Stimulated activated CD4-positive, alpha-beta T cell treated with anti-CD3 and anti-CD28 coated beads, Interleukin-15, amount 100 ng/mL, for 1 hour (primary cell): ENCODE measurements around the gene CCNB3.

Experiments
- DNase-seq, 2 donors: peaks; one replicate each; pipeline ENCODE4 v3.0.0-alpha.2; 2020; ENCODE audit warnings: low read depth in 1 of 2, low spot score in 1 of 2

The CCNB3 gene

DNA sequence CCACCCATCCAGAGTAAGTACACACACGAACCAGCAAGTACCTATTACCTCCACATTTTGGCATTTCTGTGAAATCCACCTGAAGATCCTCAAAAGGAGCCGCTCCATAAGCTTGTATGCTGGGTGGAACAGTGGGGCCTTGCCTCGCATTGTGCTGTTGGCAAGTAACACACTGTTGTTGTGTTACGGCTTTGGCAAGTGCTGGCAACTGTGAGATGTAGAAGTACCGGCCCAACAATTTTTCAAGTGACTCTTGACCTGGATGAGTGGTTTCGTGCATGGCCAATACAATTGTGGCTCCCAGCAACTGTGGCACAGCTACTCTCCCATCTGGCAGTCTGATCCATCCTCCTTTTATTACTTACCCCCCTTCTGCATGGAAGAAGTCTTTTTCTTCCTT, 128.7 kb downstream of the CCNB3 start:
- DNase-seq: no peak

DNA sequence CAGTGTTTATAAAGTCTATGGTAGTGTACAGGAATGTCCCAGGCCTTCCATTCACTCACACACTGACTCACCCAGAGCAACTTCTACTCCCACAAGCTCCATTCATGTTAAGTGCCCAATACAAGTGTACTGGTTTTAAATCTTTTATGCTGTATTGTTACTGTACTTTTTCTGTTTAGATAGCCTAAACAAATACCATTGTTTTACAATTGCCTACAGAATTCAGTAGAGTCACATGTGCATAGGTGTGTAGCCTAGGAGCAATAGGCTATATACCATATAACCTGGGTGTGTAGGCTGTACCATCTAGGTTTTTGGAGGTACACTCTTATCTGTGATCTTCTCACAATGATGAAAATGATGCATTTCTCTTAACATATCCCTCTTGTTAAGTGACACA, 139.4 kb downstream of the CCNB3 start:
- no peak for DNase-seq

DNA sequence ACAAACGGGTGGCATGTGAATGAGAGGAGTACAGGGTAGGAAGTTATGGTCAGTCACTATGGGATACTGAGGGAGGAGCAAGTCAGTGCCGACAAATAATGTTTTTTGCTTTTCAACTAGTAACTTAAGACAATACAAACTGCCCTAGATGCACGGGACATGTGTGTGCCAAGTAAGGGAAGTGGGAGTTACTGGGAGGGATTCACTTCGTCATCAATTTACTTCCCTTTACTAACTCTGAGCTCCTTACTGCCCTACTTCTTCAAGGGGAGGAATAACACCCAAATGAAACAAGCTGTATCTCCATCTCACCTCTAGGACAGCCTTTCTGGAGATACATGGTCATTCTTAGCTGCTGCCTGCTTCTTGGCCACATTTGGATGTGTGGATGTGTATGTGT, 168.4 kb downstream of the CCNB3 start:
- no peak for DNase-seq

DNA sequence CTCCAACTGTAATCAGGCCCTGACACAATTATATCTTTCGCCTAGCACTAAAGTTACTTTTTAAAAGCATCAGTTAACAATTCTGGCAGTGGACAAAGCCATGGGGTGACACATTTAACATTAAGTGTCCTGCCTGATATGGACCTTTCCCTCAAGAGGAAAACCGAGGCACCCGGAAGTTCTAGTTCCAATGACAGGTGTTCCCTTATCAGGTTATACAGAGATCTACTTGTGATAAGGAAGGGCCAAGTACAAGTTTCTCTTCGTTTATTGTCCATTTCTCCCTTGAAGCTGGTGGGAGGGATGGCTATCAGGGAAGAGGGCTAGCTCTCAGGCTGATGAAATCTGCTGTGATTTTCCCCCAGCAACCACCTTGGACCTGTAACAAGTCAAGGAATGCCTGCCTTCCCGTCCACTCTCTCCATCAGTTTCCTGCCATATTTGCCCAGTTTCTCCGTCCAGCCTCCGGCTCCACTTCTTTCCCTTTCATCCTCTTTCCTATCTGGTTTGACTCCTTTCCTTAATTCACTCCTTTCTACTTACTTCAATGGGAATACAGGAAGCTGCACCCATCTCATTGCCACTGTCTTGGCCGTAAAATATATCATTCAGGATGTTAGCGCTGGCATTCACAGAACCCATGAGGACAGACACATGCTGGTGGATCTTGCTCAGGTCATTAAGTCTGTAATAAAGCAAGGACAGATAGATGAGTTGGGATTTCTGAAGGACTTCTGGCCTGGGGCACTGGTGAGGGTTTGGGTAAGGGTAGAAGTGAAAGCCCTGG, 171.1 kb downstream of the CCNB3 start:
- DNase-seq: no peak

DNA sequence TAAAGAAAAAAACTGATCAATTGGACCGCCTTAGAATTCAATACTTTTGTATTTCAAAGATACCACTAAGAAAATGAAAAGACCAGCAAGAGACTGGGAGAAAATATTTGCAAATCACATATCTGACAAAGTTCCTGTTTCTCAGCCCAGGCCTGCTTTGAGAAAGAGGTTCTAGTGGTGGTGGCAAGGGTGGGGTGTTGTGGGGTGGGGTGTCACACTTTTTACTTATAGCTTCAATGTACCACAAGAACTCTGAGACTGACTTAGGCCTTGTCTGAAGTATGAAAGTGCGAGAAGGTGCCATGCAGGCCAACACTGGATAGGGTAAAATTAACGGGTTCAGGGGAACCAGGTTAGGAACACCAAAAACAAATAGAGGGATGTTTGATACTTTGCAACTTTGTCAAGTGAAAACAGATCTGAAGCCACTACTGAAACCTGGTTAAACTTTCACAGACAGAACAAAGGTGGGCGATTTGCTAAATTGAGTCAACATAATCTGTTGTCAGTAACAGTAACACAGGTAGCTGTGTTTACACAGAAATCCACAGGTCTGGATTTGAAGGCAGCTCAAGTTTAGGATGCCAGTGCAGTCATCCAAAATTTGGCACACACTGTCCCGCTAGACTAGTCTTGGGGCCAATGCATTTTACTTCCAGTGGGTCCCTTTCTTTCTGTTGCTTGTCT, 177.3 kb downstream of the CCNB3 start:
- DNase-seq: no peak

DNA sequence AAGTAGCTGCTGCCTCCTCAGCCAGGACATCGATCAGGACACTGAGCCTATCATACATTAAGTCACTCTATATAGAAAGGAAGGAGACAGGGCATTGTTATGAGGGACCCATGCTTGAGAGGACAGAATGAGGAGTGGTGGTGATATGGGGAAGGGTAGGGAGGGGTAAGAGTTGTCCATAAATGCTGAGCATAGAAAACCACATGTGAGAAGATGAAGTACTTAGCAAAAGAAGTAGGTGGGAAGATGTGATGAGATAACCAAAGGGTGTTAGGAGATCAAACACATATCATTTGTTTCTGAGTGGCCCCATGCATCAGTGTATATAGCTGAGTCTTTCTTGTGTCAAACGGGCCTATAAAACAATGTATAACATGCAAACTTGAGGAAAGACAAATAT, 182.0 kb downstream of the CCNB3 start:
- no peak for DNase-seq

DNA sequence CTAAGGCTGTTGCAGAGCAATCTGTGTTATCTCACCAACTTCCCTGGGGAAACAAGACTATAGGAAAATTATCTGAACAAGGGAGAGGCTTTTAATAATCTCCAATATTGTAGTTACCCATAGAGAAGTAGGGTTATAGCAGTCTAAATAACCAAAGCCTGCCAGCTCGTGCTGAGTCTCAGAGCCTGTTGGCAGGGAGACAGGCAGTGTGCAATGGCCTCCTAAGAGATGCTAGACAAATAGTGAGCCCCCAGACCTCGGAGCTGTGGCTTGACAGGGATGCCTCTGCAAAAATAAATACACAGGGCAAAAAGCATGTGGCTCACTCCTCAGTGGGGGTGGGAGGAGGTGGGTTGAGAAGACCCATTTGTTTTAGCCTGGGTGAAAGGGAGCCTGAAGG, 189.3 kb downstream of the CCNB3 start:
- no peak for DNase-seq
